Tibial nerve (tissue), 4 donors: ENCODE results near the gene FANCE. TPM values are rescaled to one million over a fixed set of nuclear protein-coding genes. Genes with fewer than 3 reads are reported as not detected.

ENCODE experiments used
- DNase-seq, 2 donors: peaks; one replicate each; pipeline ENCODE4 v3.0.0-alpha.2; 2019; ENCODE audit warnings: low spot score in 2 of 2
- H3K27ac ChIP-seq, 4 donors: fragments of 200-600 bp; sonication (generic) in 3 of 4; one replicate each; pipeline ENCODE4 v1.5.1; 2017 to 2019; ENCODE audit warnings: mild to moderate bottlenecking in 1 of 4
- H3K27me3 ChIP-seq, 2 donors: fragments of 200-600 bp; sonication (generic) in 1 of 2; one replicate each; pipeline versions ENCODE4 v1.5.1 to v1.6.0; 2017 to 2019
- H3K36me3 ChIP-seq, 3 donors: fragments of 200-600 bp; sonication (generic); one replicate each; pipeline ENCODE4 v1.5.1; 2018 to 2019
- H3K4me1 ChIP-seq, 4 donors: fragments of 200-600 bp; sonication (generic) in 3 of 4; one replicate each; pipeline ENCODE4 v1.5.1; 2017 to 2019
- H3K4me3 ChIP-seq, 4 donors: fragments of 200-600 bp; sonication (generic) in 3 of 4; one replicate each; pipeline ENCODE4 v1.5.1; 2017 to 2019; ENCODE audit warnings: mild to moderate bottlenecking in 1 of 4, moderate library complexity in 1 of 4
- H3K9me3 ChIP-seq, 4 donors: fragments of 200-600 bp; sonication (generic) in 3 of 4; one replicate each; pipeline ENCODE4 v1.5.1; 2017 to 2019
- EP300 ChIP-seq, 2 donors: sonication (generic); formaldehyde crosslinking; IDR thresholded peaks; one replicate each; pipeline ENCODE4 v1.6.1; 2017; ENCODE audit warnings: antibody characterized with exemption in 2 of 2, mild to moderate bottlenecking in 1 of 2
- POLR2A ChIP-seq, 2 donors: fragments of 450-650 bp; IDR thresholded peaks; one replicate each; pipeline ENCODE4 v1.6.1; 2017; ENCODE audit warnings: antibody characterized with exemption in 2 of 2, mild to moderate bottlenecking in 2 of 2, moderate library complexity in 2 of 2
- WGBS, 2 donors: methylation state at CpG; one replicate each; pipeline ENCODE4 v1.1.5; 2018; 5-methylcytosine and 5-hydroxymethylcytosine counted together
- total RNA-seq, 4 donors: library from RNA; depleted of rRNA; stranded (reverse); fragments of >200 nt; gene quantifications; one replicate each; pipeline ENCODE4 v1.1.0, GENCODE V29; 2016
- TF ChIP-seq, protein P1 (sequence below), 5 experiments: fragments of 200-600 bp in 3 of 5; fragments of 450-650 bp in 2 of 5; sonication (generic) in 3 of 5; IDR thresholded peaks; one replicate each; pipeline ENCODE4 v1.5.1; 2016 to 2019; ENCODE audit warnings: antibody characterized with exemption in 5 of 5, mild to moderate bottlenecking in 3 of 5, moderate library complexity in 2 of 5

Gene FANCE
- total RNA-seq, 4 donors from 2014 or later, result 8.1 to 9.6 (median 8.4) TPM

DNA sequence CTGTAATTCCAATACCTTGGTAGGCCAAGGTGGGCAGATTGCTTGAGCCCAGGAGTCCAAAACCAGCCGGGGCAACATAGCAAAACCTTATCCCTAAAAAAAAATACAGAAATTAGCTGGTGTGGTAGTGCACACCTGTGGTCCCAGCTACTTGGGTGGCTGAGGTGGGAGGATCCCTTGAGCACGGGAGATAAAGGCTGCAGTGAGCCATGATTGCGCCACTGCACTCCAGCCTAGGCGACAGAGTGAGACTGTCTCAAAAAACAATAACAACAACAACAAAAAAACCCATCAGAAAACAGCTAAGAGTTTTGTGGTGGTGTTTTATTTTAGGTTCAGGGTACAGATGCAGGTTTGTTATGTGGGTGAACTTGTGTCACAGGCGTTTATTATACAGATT lies 42.9 kb upstream of the FANCE start:
- Histone ChIP-seq H3K9me3 (no peaks in the 10 kb centered on the region), H3K27me3 (no peaks in the 10 kb centered on the region), H3K27ac (no peak overlapping the region), H3K36me3 (peaks cover 0 to 39% (median 0%) of the 10 kb centered on the region in 3 donors), H3K4me3 (no peak overlapping the region), H3K4me1 (peaks cover 0 to 13% (median 2%) of the 10 kb centered on the region in 4 donors)
- TF ChIP-seq EP300 (IDR thresholded peaks at IDR 0.05) (no peak), POLR2A (IDR thresholded peaks at IDR 0.05) (no peak)
- TF ChIP-seq, protein P1, sequence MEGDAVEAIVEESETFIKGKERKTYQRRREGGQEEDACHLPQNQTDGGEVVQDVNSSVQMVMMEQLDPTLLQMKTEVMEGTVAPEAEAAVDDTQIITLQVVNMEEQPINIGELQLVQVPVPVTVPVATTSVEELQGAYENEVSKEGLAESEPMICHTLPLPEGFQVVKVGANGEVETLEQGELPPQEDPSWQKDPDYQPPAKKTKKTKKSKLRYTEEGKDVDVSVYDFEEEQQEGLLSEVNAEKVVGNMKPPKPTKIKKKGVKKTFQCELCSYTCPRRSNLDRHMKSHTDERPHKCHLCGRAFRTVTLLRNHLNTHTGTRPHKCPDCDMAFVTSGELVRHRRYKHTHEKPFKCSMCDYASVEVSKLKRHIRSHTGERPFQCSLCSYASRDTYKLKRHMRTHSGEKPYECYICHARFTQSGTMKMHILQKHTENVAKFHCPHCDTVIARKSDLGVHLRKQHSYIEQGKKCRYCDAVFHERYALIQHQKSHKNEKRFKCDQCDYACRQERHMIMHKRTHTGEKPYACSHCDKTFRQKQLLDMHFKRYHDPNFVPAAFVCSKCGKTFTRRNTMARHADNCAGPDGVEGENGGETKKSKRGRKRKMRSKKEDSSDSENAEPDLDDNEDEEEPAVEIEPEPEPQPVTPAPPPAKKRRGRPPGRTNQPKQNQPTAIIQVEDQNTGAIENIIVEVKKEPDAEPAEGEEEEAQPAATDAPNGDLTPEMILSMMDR (IDR thresholded peaks at IDR 0.05), result no peak
- DNase-seq, result no peak
- WGBS, 2 donors, result 82 to 94% methylated on average over 5 of the region's 5 CpGs

DNA sequence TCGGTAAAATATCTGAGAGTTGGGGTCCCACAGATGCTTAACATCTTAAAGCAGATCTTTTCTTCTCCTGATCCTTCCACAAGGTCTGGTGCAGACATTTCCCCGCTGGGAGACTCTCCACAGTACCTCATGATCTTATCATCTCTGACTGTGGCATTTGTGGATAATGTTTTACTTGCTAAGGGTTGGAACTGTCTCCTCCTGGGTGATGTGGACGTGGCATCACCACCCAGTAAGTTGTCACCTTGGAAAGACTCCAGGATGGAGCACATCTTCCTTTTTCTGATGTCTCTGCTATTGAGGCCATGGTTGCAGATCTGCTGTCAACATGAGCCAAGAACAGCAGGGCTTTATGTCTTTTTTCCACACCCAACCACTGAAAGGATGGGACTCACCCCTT lies 42.0 kb upstream of the FANCE start:
- TF ChIP-seq, protein P1 (IDR thresholded peaks at IDR 0.05), result no peak
- TF ChIP-seq POLR2A (IDR thresholded peaks at IDR 0.05) (no peak), EP300 (IDR thresholded peaks at IDR 0.05) (no peak)
- peaks cover 0 to 21% (median 2%) of the 10 kb centered on the region in 4 donors for H3K4me1 ChIP-seq
- no peaks in the 10 kb centered on the region for H3K27me3 ChIP-seq
- no peak overlapping the region for H3K4me3 ChIP-seq
- no peak overlapping the region for H3K27ac ChIP-seq
- 61 to 63% methylated on average over 3 of the region's 3 CpGs for WGBS, 2 donors
- H3K36me3 ChIP-seq, result peaks cover 0 to 45% (median 0%) of the 10 kb centered on the region in 3 donors
- H3K9me3 ChIP-seq, result no peaks in the 10 kb centered on the region
- no peak for DNase-seq

DNA sequence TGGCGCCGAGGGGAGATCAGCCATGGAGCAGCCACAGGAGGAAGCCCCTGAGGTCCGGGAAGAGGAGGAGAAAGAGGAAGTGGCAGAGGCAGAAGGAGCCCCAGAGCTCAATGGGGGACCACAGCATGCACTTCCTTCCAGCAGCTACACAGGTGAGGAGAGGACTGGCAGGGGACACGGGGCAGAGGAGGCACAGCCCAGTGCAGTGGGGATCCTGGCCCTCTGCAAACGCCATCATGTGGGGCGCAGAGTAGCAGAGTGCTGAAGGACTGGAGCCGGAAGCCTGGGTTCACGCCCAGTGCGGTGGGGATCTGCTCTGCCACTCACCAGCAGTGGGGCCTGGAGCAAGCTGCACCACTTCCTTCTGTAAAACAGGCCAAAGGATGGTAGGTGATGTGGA lies 41.1 kb upstream of the FANCE start:
- H3K27ac ChIP-seq, result no peak overlapping the region
- DNase-seq, result no peak
- WGBS, 2 donors, result 74 to 96% methylated on average over 5 to 9 of the region's 9 CpGs
- H3K27me3 ChIP-seq, result no peaks in the 10 kb centered on the region
- peaks cover 0 to 45% (median 0%) of the 10 kb centered on the region in 3 donors for H3K36me3 ChIP-seq
- no peaks in the 10 kb centered on the region for H3K9me3 ChIP-seq
- no peak overlapping the region for H3K4me3 ChIP-seq
- H3K4me1 ChIP-seq, result peaks cover 0 to 22% (median 2%) of the 10 kb centered on the region in 4 donors
- TF ChIP-seq POLR2A (IDR thresholded peaks at IDR 0.05), result no peak

DNA sequence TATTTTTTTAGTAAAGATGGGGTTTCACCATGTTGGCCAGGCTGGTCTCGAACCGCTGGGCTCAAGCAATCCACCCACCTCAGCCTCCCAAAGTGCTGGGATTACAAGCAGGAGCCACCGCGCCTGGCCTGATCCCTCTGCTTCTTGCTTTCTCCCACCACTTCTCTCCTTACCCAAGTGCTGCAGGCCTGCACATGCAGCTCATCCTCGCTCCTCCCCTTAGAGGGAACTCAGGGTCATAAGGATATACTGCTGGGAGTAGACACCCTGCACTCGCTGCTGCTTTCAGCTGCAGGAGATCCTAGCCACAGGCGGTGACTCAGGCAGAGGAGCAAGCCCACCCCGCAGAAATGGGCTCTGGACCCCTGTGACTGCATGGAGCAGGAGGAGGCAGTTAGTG lies 40.0 kb upstream of the FANCE start:
- WGBS, 2 donors, result 89 to 91% methylated on average over 8 of the region's 8 CpGs
- peaks cover 0 to 53% (median 0%) of the 10 kb centered on the region in 3 donors for H3K36me3 ChIP-seq
- no peaks in the 10 kb centered on the region for H3K27me3 ChIP-seq
- TF ChIP-seq EP300 (IDR thresholded peaks at IDR 0.05) (no peak), POLR2A (IDR thresholded peaks at IDR 0.05) (no peak)
- TF ChIP-seq, protein P1 (IDR thresholded peaks at IDR 0.05), result no peak
- H3K9me3 ChIP-seq, result no peaks in the 10 kb centered on the region
- peaks cover 0 to 11% (median 2%) of the 10 kb centered on the region in 4 donors for H3K4me1 ChIP-seq
- no peak for DNase-seq
- no peak overlapping the region for H3K27ac ChIP-seq
- no peak overlapping the region for H3K4me3 ChIP-seq

DNA sequence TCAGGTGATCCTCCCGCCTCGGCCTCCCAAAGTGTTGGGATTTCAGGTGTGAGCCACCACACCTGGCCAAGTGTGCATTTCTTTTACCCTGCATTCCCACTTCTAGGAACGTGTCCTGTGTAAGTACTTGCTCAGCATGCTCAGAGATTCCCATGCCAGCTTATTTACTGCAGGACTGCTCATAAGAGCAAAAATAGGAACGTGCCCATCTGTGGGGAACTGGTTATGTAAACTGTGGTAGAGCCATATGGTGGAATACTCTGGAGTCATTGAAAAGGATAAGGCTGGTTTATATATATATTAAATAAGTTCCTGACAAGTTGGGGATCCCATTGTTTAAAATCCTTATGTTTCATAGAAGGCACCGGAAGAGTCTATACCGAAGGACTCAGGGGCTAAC lies 38.2 kb upstream of the FANCE start:
- peaks cover 0 to 63% (median 0%) of the 10 kb centered on the region in 3 donors for H3K36me3 ChIP-seq
- H3K27me3 ChIP-seq, result no peaks in the 10 kb centered on the region
- no peaks in the 10 kb centered on the region for H3K9me3 ChIP-seq
- 88 to 92% methylated on average over 6 of the region's 6 CpGs for WGBS, 2 donors
- H3K27ac ChIP-seq, result no peak overlapping the region
- H3K4me1 ChIP-seq, result peaks cover 0 to 22% (median 4%) of the 10 kb centered on the region in 4 donors
- no peak for DNase-seq
- no peak overlapping the region for H3K4me3 ChIP-seq
- TF ChIP-seq POLR2A (IDR thresholded peaks at IDR 0.05) (no peak), EP300 (IDR thresholded peaks at IDR 0.05) (no peak)
- TF ChIP-seq, protein P1 (IDR thresholded peaks at IDR 0.05), result no peak
